SK-N-SH (cell line): Measurements from ENCODE around the gene PEX11G. TPM values are rescaled to one million over a fixed set of nuclear protein-coding genes. Genes with fewer than 3 reads are reported as not detected.

Experiments used
- CTCF ChIA-PET: fragments of 300-600, 350-600 bp; formaldehyde crosslinking; extraction: SDS; loops from one replicate; lab custom pipeline; 2021; lab: Yijun Ruan, JAX
- POLR2A ChIA-PET: fragments of 350-600 bp; sonication (Branson Sonifier 250); formaldehyde crosslinking; extraction: SDS; loops from one replicate; lab custom pipeline; 2020; ENCODE audit warnings: antibody characterized with exemption, inconsistent platforms; lab: Yijun Ruan, JAX
- DNase-seq: peaks from one replicate; pipeline ENCODE4 v3.0.0; 2012
- H2AFZ ChIP-seq: fragments of 200-600 bp; sonication (generic); 2 replicates; pipeline ENCODE4 v1.8.1; 2016; ENCODE audit warnings: antibody characterized with exemption, mild to moderate bottlenecking, low read depth
- H3F3A ChIP-seq: fragments of 200-600 bp; sonication (generic); replicated peaks from 2 replicates; pipeline ENCODE3; 2016; ENCODE audit warnings: antibody characterized with exemption, mild to moderate bottlenecking; ENCODE audit not compliant: insufficient read depth
- H3K27ac ChIP-seq, 2 experiments: fragments of 200-500 bp in 1 of 2; fragments of 200-600 bp in 1 of 2; sonication (Bioruptor generic) in 1 of 2; sonication (generic), shearing (Covaris generic) in 1 of 2; 2 replicates each; pipeline versions ENCODE4 v1.5.1 to v1.6.1; 2014 to 2016; ENCODE audit warnings: low read depth in 2 of 2, inconsistent platforms in 1 of 2, low read length in 1 of 2, mild to moderate bottlenecking in 1 of 2, mixed read lengths in 1 of 2
- H3K27me3 ChIP-seq: fragments of 200-600 bp; sonication (generic), shearing (Covaris generic); 2 replicates; pipeline ENCODE4 v1.6.1; 2016; ENCODE audit warnings: mixed run types; ENCODE audit not compliant: insufficient read depth
- H3K36me3 ChIP-seq, 2 experiments: fragments of 200-500 bp in 1 of 2; fragments of 200-600 bp in 1 of 2; sonication (Bioruptor generic) in 1 of 2; sonication (generic) in 1 of 2; replicated peaks in 1 of 2; 2 replicates each; pipeline versions ENCODE3 to v1.5.1; 2014 to 2016; ENCODE audit warnings: low read length in 1 of 2, mild to moderate bottlenecking in 1 of 2; ENCODE audit not compliant: insufficient read depth in 2 of 2, control insufficient read depth in 1 of 2
- H3K4me1 ChIP-seq, 2 experiments: fragments of 200-500 bp in 1 of 2; fragments of 200-600 bp in 1 of 2; sonication (Bioruptor generic) in 1 of 2; sonication (generic), shearing (Covaris generic) in 1 of 2; 2 replicates each; pipeline versions ENCODE4 v1.5.1 to v1.6.1; 2014 to 2016; ENCODE audit warnings: low read depth in 1 of 2, low read length in 1 of 2, mixed run types in 1 of 2; ENCODE audit not compliant: insufficient read depth in 2 of 2, control insufficient read depth in 1 of 2
- H3K4me2 ChIP-seq: fragments of 200-600 bp; sonication (generic), shearing (Covaris generic); 2 replicates; pipeline ENCODE4 v1.6.1; 2017; ENCODE audit warnings: mixed run types
- H3K4me3 ChIP-seq, 2 experiments: fragments of 200-500 bp in 1 of 2; fragments of 200-600 bp in 1 of 2; sonication (Bioruptor generic) in 1 of 2; sonication (generic), shearing (Covaris generic) in 1 of 2; 2 replicates each; pipeline versions ENCODE4 v1.5.1 to v1.8.1; 2014 to 2016; ENCODE audit warnings: low read depth in 2 of 2, inconsistent platforms in 1 of 2, low read length in 1 of 2, mild to moderate bottlenecking in 1 of 2, mixed read lengths in 1 of 2, moderate library complexity in 1 of 2
- H3K79me2 ChIP-seq: fragments of 200-600 bp; sonication (generic); 2 replicates; pipeline ENCODE4 v1.8.1; 2017; ENCODE audit warnings: mild to moderate bottlenecking; ENCODE audit not compliant: insufficient read depth
- H3K9ac ChIP-seq: fragments of 200-600 bp; sonication (generic); 2 replicates; pipeline ENCODE4 v1.6.1; 2017; ENCODE audit warnings: mixed run types
- H3K9me2 ChIP-seq: fragments of 200-600 bp; sonication (generic); 2 replicates; pipeline ENCODE4 v1.6.1; 2017; ENCODE audit warnings: mixed run types
- H3K9me3 ChIP-seq: fragments of 200-600 bp; sonication (generic); 2 replicates; pipeline ENCODE4 v1.6.1; 2017; ENCODE audit warnings: mixed run types, mild to moderate bottlenecking, moderate library complexity
- H4K20me1 ChIP-seq: fragments of 200-600 bp; sonication (generic); 2 replicates; pipeline ENCODE4 v1.6.1; 2017; ENCODE audit warnings: mild to moderate bottlenecking, mixed run types; ENCODE audit not compliant: insufficient read depth
- EP300 ChIP-seq, 2 experiments: IDR thresholded peaks; 2 replicates each; pipeline versions ENCODE4 v1.4.0 to v1.6.1; 2012; ENCODE audit warnings: borderline replicate concordance in 1 of 2, low read depth in 1 of 2, low read length in 1 of 2
- MEF2A ChIP-seq: IDR thresholded peaks from 2 replicates; pipeline ENCODE4 v1.4.0; 2012; ENCODE audit warnings: low read depth, borderline replicate concordance
- RXRA ChIP-seq: IDR thresholded peaks from 2 replicates; pipeline ENCODE4 v1.4.0; 2012; ENCODE audit warnings: low read depth, mild to moderate bottlenecking, borderline replicate concordance
- SIN3A ChIP-seq: IDR thresholded peaks from 2 replicates; pipeline ENCODE4 v1.6.1; 2012; ENCODE audit warnings: low read depth, mild to moderate bottlenecking, low read length, moderate library complexity, borderline replicate concordance
- SMC3 ChIP-seq: IDR thresholded peaks from 2 replicates; pipeline ENCODE4 v1.6.1; 2012; ENCODE audit warnings: low read depth, low read length, improper control_type of control experiment
- YY1 ChIP-seq: IDR thresholded peaks from 2 replicates; pipeline ENCODE4 v1.4.0; 2012; ENCODE audit warnings: low read depth, mild to moderate bottlenecking
- WGBS: methylation state at CpG from one replicate; pipeline ENCODE4 v1.1.6; 2017; ENCODE audit warnings: low lambda C conversion rate; 5-methylcytosine and 5-hydroxymethylcytosine counted together
- polyA plus RNA-seq, 3 experiments: library from polyadenylated mRNA; depleted of rRNA; stranded (reverse); fragments of >200 nt; gene quantifications; 2 replicates each; pipeline ENCODE4 v1.2.3, GENCODE V29; 2012
- TF ChIP-seq, protein P1 (sequence below): fragments of 150-350 bp; IDR thresholded peaks from 2 replicates; pipeline ENCODE4 v1.6.1; 2017; ENCODE audit warnings: antibody characterized with exemption, low read length, low read depth, borderline replicate concordance
- TF ChIP-seq, protein P2 (sequence below): IDR thresholded peaks from 2 replicates; pipeline ENCODE4; 2012
- TF ChIP-seq, protein P3 (sequence below): IDR thresholded peaks from 2 replicates; pipeline ENCODE4 v1.4.0; 2012; ENCODE audit warnings: low read depth, borderline replicate concordance
- TF ChIP-seq, protein P4 (sequence below): fragments of 150-350 bp; IDR thresholded peaks from 2 replicates; pipeline ENCODE4 v1.6.1; 2016; ENCODE audit warnings: mild to moderate bottlenecking, low read depth, low read length

The PEX11G gene
- polyA plus RNA-seq, 1 of the 3 experiments (the other 2 are of a cell fraction), result 6.1 TPM

DNA sequence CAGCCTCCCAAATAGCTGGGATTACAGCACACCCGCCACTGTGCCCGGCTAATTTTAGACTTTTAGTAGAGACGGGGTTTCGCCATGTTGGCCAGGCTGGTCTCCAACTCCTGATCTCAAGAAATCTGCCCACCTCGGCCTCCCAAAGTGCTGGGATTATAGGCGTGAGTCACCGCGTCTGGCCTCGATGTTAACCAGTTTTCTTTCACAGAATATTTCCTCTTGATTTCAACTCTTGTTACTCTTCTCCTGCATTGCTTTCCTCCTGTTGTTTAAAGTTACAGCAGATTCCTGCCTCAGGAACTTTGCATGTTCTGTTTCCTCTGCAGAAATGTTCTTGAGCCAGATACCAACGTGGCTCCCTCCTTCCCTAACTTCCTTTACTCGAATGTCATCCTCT lies 3.7 kb upstream of the PEX11G start:
- no peak for DNase-seq
- Histone ChIP-seq H3K9me2 (no peaks in the 10 kb centered on the region), H3K27ac (no peak overlapping the region), H3K4me3 (no peak overlapping the region), H2AFZ (no peak overlapping the region), H3K4me1 (peaks cover 4 to 21% of the 10 kb centered on the region in 2 experiments; a peak in 2 of 4 replicates), H3K9ac (no peak overlapping the region), H3K36me3 (no peaks in the 10 kb centered on the region), H3K27me3 (0 out of 2 replicates have a peak, but pooled peaks cover 5% of the 10 kb centered on the region), H3F3A (no peaks in the 10 kb centered on the region), H3K4me2 (no peak overlapping the region), H3K9me3 (no peaks in the 10 kb centered on the region), H3K79me2 (no peaks in the 10 kb centered on the region), H4K20me1 (no peaks in the 10 kb centered on the region)
- 86% methylated on average over 11 of the region's 11 CpGs for WGBS
- POLR2A ChIA-PET, result no interaction called here
- TF ChIP-seq, protein P1, sequence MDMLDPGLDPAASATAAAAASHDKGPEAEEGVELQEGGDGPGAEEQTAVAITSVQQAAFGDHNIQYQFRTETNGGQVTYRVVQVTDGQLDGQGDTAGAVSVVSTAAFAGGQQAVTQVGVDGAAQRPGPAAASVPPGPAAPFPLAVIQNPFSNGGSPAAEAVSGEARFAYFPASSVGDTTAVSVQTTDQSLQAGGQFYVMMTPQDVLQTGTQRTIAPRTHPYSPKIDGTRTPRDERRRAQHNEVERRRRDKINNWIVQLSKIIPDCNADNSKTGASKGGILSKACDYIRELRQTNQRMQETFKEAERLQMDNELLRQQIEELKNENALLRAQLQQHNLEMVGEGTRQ, result no peak
- TF ChIP-seq SIN3A, result no peak
- TF ChIP-seq, protein P2, sequence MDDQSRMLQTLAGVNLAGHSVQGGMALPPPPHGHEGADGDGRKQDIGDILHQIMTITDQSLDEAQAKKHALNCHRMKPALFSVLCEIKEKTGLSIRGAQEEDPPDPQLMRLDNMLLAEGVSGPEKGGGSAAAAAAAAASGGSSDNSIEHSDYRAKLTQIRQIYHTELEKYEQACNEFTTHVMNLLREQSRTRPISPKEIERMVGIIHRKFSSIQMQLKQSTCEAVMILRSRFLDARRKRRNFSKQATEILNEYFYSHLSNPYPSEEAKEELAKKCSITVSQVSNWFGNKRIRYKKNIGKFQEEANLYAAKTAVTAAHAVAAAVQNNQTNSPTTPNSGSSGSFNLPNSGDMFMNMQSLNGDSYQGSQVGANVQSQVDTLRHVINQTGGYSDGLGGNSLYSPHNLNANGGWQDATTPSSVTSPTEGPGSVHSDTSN, result no peak
- TF ChIP-seq EP300 (IDR thresholded peaks at IDR 0.05; ENCODE audit: borderline replicate concordance in 1 of 2, low read depth in 1 of 2, low read length in 1 of 2), result no peak
- CTCF ChIA-PET, result no interaction called here

DNA sequence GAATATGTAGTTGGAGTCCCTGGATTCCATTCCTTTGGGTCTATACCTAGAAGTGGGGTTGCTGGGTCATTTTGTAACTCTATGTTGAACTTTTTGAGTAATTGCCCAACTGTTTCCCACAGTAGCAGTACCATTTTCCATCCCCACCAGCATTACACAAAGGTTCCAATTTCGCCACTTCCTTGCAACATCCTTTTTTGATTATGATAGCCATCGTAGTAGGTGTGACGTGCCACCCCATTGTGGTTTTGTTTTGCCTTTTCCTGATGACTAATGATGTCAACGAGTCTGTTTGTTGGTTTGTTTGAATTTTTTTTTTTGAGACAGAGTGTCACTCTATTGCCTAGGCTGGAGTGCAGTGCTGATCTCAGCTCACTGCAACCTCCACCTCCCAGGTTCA lies 3.3 kb upstream of the PEX11G start:
- POLR2A ChIA-PET, result no interaction called here
- no peak for DNase-seq
- Histone ChIP-seq H3K4me1 (peaks cover 4 to 21% of the 10 kb centered on the region in 2 experiments; a peak in 2 of 4 replicates), H3K9me3 (no peaks in the 10 kb centered on the region), H3K4me3 (no peak overlapping the region), H2AFZ (no peak overlapping the region), H3F3A (no peaks in the 10 kb centered on the region), H4K20me1 (no peaks in the 10 kb centered on the region), H3K27ac (no peak overlapping the region), H3K9ac (no peak overlapping the region), H3K4me2 (no peak overlapping the region), H3K79me2 (no peaks in the 10 kb centered on the region), H3K36me3 (no peaks in the 10 kb centered on the region), H3K9me2 (no peaks in the 10 kb centered on the region), H3K27me3 (0 out of 2 replicates have a peak, but pooled peaks cover 1% of the 10 kb centered on the region)
- CTCF ChIA-PET, result interaction anchor here (0.7 kb wide), 1 partner anchor 159 kb away, joined by 3 read pairs; no protein-coding TSS in a partner anchor
- TF ChIP-seq YY1 (no peak), EP300 (IDR thresholded peaks at IDR 0.05; ENCODE audit: borderline replicate concordance in 1 of 2, low read depth in 1 of 2, low read length in 1 of 2) (no peak), MEF2A (no peak), RXRA (no peak), SMC3 (no peak)
- TF ChIP-seq, protein P3, sequence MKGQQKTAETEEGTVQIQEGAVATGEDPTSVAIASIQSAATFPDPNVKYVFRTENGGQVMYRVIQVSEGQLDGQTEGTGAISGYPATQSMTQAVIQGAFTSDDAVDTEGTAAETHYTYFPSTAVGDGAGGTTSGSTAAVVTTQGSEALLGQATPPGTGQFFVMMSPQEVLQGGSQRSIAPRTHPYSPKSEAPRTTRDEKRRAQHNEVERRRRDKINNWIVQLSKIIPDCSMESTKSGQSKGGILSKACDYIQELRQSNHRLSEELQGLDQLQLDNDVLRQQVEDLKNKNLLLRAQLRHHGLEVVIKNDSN, result no peak
- TF ChIP-seq, protein P4, sequence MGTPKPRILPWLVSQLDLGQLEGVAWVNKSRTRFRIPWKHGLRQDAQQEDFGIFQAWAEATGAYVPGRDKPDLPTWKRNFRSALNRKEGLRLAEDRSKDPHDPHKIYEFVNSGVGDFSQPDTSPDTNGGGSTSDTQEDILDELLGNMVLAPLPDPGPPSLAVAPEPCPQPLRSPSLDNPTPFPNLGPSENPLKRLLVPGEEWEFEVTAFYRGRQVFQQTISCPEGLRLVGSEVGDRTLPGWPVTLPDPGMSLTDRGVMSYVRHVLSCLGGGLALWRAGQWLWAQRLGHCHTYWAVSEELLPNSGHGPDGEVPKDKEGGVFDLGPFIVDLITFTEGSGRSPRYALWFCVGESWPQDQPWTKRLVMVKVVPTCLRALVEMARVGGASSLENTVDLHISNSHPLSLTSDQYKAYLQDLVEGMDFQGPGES, result no peak
- 63% methylated on average over 4 of the region's 4 CpGs for WGBS
